H1 (cell line): ENCODE measurements around the gene CYP2B6. TPM values are rescaled to one million over a fixed set of nuclear protein-coding genes. Genes with fewer than 3 reads are reported as not detected.
A peak's percentile ranks its signal among the peaks of the same experiment; 100 is the strongest.

Experiments
- CTCF ChIA-PET: fragments of 300-600 bp; sonication (Branson Sonifier 250); formaldehyde crosslinking; loops from one replicate; lab custom pipeline; 2021; ENCODE audit not compliant: partially characterized antibody; lab: Charles Lee
- POLR2A ChIA-PET: fragments of 300-600 bp; sonication (Branson Sonifier 250); formaldehyde crosslinking; loops from one replicate; lab custom pipeline; 2021; ENCODE audit warnings: inconsistent platforms; ENCODE audit not compliant: partially characterized antibody; lab: Charles Lee
- DNase-seq, 2 experiments: peaks; one replicate each; pipeline versions ENCODE4 v3.0.0 to v3.0.0-alpha.2; 2010 to 2022; ENCODE audit warnings: low spot score in 2 of 2, low read depth in 1 of 2, mixed read lengths in 1 of 2
- FAIRE-seq: peaks from 2 replicates; lab custom pipeline; 2011; peaks lifted over from hg19 to GRCh38; lab: Jason Lieb, UNC
- H2AFZ ChIP-seq: 2 replicates; pipeline ENCODE4 v1.8.1; 2012; ENCODE audit warnings: low read length, inconsistent platforms
- H2AK5ac ChIP-seq: 2 replicates; pipeline ENCODE4 v1.6.1; 2013; ENCODE audit warnings: low read depth, low read length
- H2BK120ac ChIP-seq: replicated peaks from 2 replicates; pipeline ENCODE3; 2013; ENCODE audit warnings: low read depth, low read length, inconsistent platforms
- H2BK12ac ChIP-seq: 2 replicates; pipeline ENCODE4 v1.6.1; 2013; ENCODE audit warnings: low read depth, low read length
- H2BK15ac ChIP-seq: 2 replicates; pipeline ENCODE4 v1.6.1; 2013; ENCODE audit warnings: low read length
- H2BK20ac ChIP-seq: 2 replicates; pipeline ENCODE4 v1.6.1; 2013; ENCODE audit warnings: low read length
- H2BK5ac ChIP-seq: 2 replicates; pipeline ENCODE4 v1.6.1; 2013; ENCODE audit warnings: low read depth, low read length
- H3K14ac ChIP-seq: 2 replicates; pipeline ENCODE4 v1.6.1; 2013; ENCODE audit warnings: inconsistent platforms; ENCODE audit not compliant: insufficient read length
- H3K18ac ChIP-seq: 2 replicates; pipeline ENCODE4 v1.6.1; 2013; ENCODE audit warnings: low read length; ENCODE audit errors: extremely low read depth
- H3K23ac ChIP-seq: 2 replicates; pipeline ENCODE4 v1.6.1; 2013; ENCODE audit warnings: inconsistent platforms; ENCODE audit not compliant: insufficient read length
- H3K23me2 ChIP-seq: 2 replicates; pipeline ENCODE4 v1.6.1; 2013; ENCODE audit warnings: low read depth, low read length
- H3K27ac ChIP-seq: 2 replicates; pipeline ENCODE4 v1.6.1; 2011; ENCODE audit warnings: low read depth, low read length, inconsistent platforms
- H3K27me3 ChIP-seq, 4 experiments: replicated peaks in 1 of 4; 1 replicate in 1 of 4; 2 replicates in 3 of 4; pipeline versions ENCODE4 v1.6.1 to v1.8.1; 2011 to 2013; ENCODE audit warnings: low read length in 3 of 4, mild to moderate bottlenecking in 3 of 4, inconsistent platforms in 2 of 4, mixed read lengths in 2 of 4, moderate library complexity in 1 of 4; ENCODE audit not compliant: control insufficient read depth in 3 of 4, insufficient read depth in 3 of 4; ENCODE audit errors: extremely low read depth in 1 of 4
- H3K36me3 ChIP-seq, 4 experiments: 2 replicates each; pipeline versions ENCODE4 v1.6.1 to v1.8.1; 2011 to 2013; ENCODE audit warnings: mild to moderate bottlenecking in 4 of 4, low read length in 3 of 4, moderate library complexity in 2 of 4, control low read depth in 1 of 4, inconsistent platforms in 1 of 4; ENCODE audit not compliant: insufficient read depth in 4 of 4, control insufficient read depth in 2 of 4
- H3K4ac ChIP-seq: replicated peaks from 2 replicates; pipeline ENCODE3; 2013; ENCODE audit warnings: low read length, low read depth, mixed read lengths, inconsistent platforms; ENCODE audit not compliant: insufficient read length
- H3K4me1 ChIP-seq, 4 experiments: replicated peaks in 1 of 4; 1 replicate in 1 of 4; 2 replicates in 3 of 4; pipeline versions ENCODE4 v1.6.1 to v1.8.1; 2011 to 2013; ENCODE audit warnings: low read length in 3 of 4, inconsistent platforms in 2 of 4, mixed read lengths in 1 of 4; ENCODE audit not compliant: insufficient read depth in 4 of 4, control insufficient read depth in 3 of 4
- H3K4me2 ChIP-seq, 2 experiments: 2 replicates each; pipeline versions ENCODE4 v1.6.1 to v1.8.1; 2011 to 2013; ENCODE audit warnings: low read depth in 2 of 2, low read length in 2 of 2, control low read depth in 1 of 2, inconsistent platforms in 1 of 2, mild to moderate bottlenecking in 1 of 2; ENCODE audit not compliant: insufficient read depth in 1 of 2
- H3K4me3 ChIP-seq, 4 experiments: fragments of 200-600, 300-600 bp in 1 of 4; sonication (generic), shearing (Covaris generic), sonication (Bioruptor Twin) in 1 of 4; 2 replicates each; pipeline versions ENCODE4 v1.5.1 to v1.8.1; 2011 to 2016; ENCODE audit warnings: low read length in 4 of 4, low read depth in 3 of 4, control low read depth in 2 of 4, inconsistent platforms in 2 of 4, mild to moderate bottlenecking in 2 of 4, mixed read lengths in 1 of 4, moderate library complexity in 1 of 4; ENCODE audit not compliant: insufficient read depth in 2 of 4; ENCODE audit errors: extremely low read depth in 1 of 4
- H3K56ac ChIP-seq: replicated peaks from 2 replicates; pipeline ENCODE3; 2013; ENCODE audit warnings: low read depth, mild to moderate bottlenecking, mixed read lengths, low read length, inconsistent platforms; ENCODE audit not compliant: insufficient read length
- H3K79me1 ChIP-seq: 2 replicates; pipeline ENCODE4 v1.6.1; 2013; ENCODE audit warnings: low read depth, low read length, control low read depth
- H3K79me2 ChIP-seq, 2 experiments: 2 replicates each; pipeline versions ENCODE4 v1.6.1 to v1.8.1; 2012 to 2013; ENCODE audit warnings: low read length in 2 of 2, mild to moderate bottlenecking in 2 of 2, inconsistent platforms in 1 of 2; ENCODE audit not compliant: insufficient read depth in 2 of 2, control insufficient read depth in 1 of 2
- H3K9ac ChIP-seq, 4 experiments: replicated peaks in 1 of 4; 1 replicate in 1 of 4; 2 replicates in 3 of 4; pipeline versions ENCODE4 v1.6.1 to v1.8.1; 2011 to 2013; ENCODE audit warnings: low read depth in 3 of 4, low read length in 3 of 4, control low read depth in 2 of 4, mild to moderate bottlenecking in 2 of 4, moderate library complexity in 2 of 4, inconsistent platforms in 1 of 4; ENCODE audit errors: extremely low read depth in 1 of 4
- H3K9me3 ChIP-seq, 2 experiments: 2 replicates each; pipeline versions ENCODE4 v1.6.1 to v1.8.1; 2012 to 2013; ENCODE audit warnings: mild to moderate bottlenecking in 2 of 2, moderate library complexity in 2 of 2, control low read depth in 1 of 2, inconsistent platforms in 1 of 2, low read depth in 1 of 2, low read length in 1 of 2, mixed read lengths in 1 of 2; ENCODE audit not compliant: insufficient read depth in 2 of 2
- H4K20me1 ChIP-seq, 2 experiments: replicated peaks in 1 of 2; 2 replicates each; pipeline versions ENCODE3 to v1.8.1; 2011 to 2013; ENCODE audit warnings: inconsistent platforms in 2 of 2, low read length in 2 of 2, mild to moderate bottlenecking in 1 of 2; ENCODE audit not compliant: insufficient read depth in 2 of 2, control insufficient read depth in 1 of 2
- H4K5ac ChIP-seq: 2 replicates; pipeline ENCODE4 v1.6.1; 2013; ENCODE audit warnings: low read length, low read depth, mixed read lengths, inconsistent platforms; ENCODE audit not compliant: insufficient read length
- H4K8ac ChIP-seq: 2 replicates; pipeline ENCODE4 v1.8.0; 2013; ENCODE audit warnings: mild to moderate bottlenecking, moderate library complexity, low read length, inconsistent platforms; ENCODE audit not compliant: insufficient read depth; ENCODE audit errors: extremely low read depth
- H4K91ac ChIP-seq: replicated peaks from 2 replicates; pipeline ENCODE3; 2013; ENCODE audit warnings: low read length, mixed read lengths, inconsistent platforms; ENCODE audit not compliant: insufficient read length
- JUND ChIP-seq: IDR thresholded peaks from 2 replicates; pipeline ENCODE4 v1.6.1; 2011; ENCODE audit warnings: mild to moderate bottlenecking, improper control_type of control experiment, low read length
- NRF1 ChIP-seq: IDR thresholded peaks from 2 replicates; pipeline ENCODE4 v1.6.1; 2011; ENCODE audit warnings: mild to moderate bottlenecking, low read depth, low read length, improper control_type of control experiment
- RXRA ChIP-seq: IDR thresholded peaks from 2 replicates; pipeline ENCODE4 v1.6.1; 2011; ENCODE audit warnings: low read depth, mild to moderate bottlenecking, low read length, moderate library complexity; ENCODE audit not compliant: insufficient read depth
- SAP30 ChIP-seq: fragments of 300-600 bp; sonication (generic); IDR thresholded peaks from 2 replicates; pipeline ENCODE4 v1.7.1; 2012; ENCODE audit warnings: low read length, moderate library complexity, mild to moderate bottlenecking, inconsistent platforms; ENCODE audit not compliant: insufficient read depth, insufficient replicate concordance
- SIN3A ChIP-seq, 2 experiments: IDR thresholded peaks in 1 of 2; conservative IDR thresholded peaks in 1 of 2; 2 replicates each; pipeline ENCODE4 v1.6.1; 2011 to 2012; ENCODE audit warnings: low read length in 2 of 2, improper control_type of control experiment in 1 of 2, low read depth in 1 of 2, mild to moderate bottlenecking in 1 of 2
- WGBS, 2 experiments: shearing (Covaris generic) in 1 of 2; methylation state at CpG; one replicate each; pipeline versions ENCODE4 v1.1.6 to v1.1.7; 2013 to 2015; ENCODE audit warnings: low lambda C conversion rate in 2 of 2, mixed read lengths in 2 of 2, inconsistent platforms in 1 of 2, low coverage in 1 of 2, missing lambda C conversion rate in 1 of 2; ENCODE audit not compliant: insufficient replicate concordance in 2 of 2, insufficient coverage in 1 of 2, insufficient read length in 1 of 2; ENCODE audit errors: extremely low coverage in 1 of 2, missing lambda C conversion rate in 1 of 2; 5-methylcytosine and 5-hydroxymethylcytosine counted together
- polyA plus RNA-seq, 7 experiments: library from polyadenylated mRNA; depleted of rRNA in 3 of 7; stranded (reverse) in 5 of 7; unstranded in 2 of 7; fragments of >200 nt in 5 of 7; fragments of 200-250 nt in 2 of 7; gene quantifications; 1 replicate in 5 of 7; 2 replicates in 1 of 7; 4 replicates in 1 of 7; pipeline versions ENCODE4 v1.2.1 to v1.2.3, GENCODE V29; 2011 to 2013; ENCODE audit warnings: missing spikeins in 2 of 7, mixed read lengths in 2 of 7
- total RNA-seq: library from RNA; stranded (reverse); fragmentation: NEBNext Ultra II Directional; extraction: Animal tissue kit (Norgen Biotek cat#: 25700); gene quantifications from 2 replicates; pipeline ENCODE4 v1.2.1, GENCODE V29; 2021
- TF ChIP-seq, protein P1 (sequence below): IDR thresholded peaks from 2 replicates; pipeline ENCODE4 v1.6.1; 2012; ENCODE audit warnings: inconsistent platforms

The CYP2B6 gene
- total and polyA plus RNA-seq, 2 of the 8 experiments (the other 6 are each of a cell fraction or from before 2014, with no cell fraction given) = 2.8 to 5.4 TPM

DNA sequence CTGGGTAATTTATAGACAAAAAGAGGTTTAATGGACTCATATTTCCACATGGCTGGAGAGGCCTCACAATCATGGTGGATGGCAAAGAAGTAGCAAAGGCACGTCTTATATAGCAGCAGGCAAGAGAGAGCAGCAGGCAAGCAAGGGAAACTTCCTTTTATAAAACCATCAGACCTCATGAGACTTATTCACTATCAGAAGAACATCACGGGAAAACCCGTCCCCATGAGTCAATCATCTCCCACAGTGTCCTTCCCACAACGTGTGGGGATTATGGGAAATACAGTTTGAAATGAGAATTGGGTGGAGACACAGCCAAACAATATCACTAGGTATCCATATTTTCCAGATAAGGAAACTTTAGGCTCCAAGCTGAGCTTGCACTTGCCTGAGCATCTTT, 9.5 kb upstream of the CYP2B6 start:
- Histone ChIP-seq H2AFZ (no peak overlapping the region), H3K23me2 (no peaks in the 10 kb centered on the region; the same call in 1 of the 2 replicates), H3K79me2 (no peaks in the 10 kb centered on the region), H2BK12ac (peak overlapping the region; percentile 41; the same call in 1 of the 2 replicates), H3K56ac (no peak overlapping the region), H3K9me3 (peaks cover 0 to 5% of the 10 kb centered on the region in 2 experiments; a peak in 2 of 4 replicates), H3K4ac (peak overlapping the region; percentile 79), H3K14ac (no peak overlapping the region), H3K4me2 (peak overlapping the region; percentile 56; a peak in 2 of 4 replicates), H3K23ac (no peak overlapping the region), H3K4me1 (peaks cover 16 to 35% (median 23%) of the 10 kb centered on the region in 4 experiments), H2BK120ac (peak overlapping the region; percentile 4), H4K20me1 (no peaks in the 10 kb centered on the region), H3K79me1 (no peaks in the 10 kb centered on the region), H2BK5ac (peak overlapping the region; percentile 60; the same call in 1 of the 2 replicates), H3K18ac (peak overlapping the region; percentile 4; the same call in 1 of the 2 replicates), H4K5ac (no peak overlapping the region), H3K4me3 (peak overlapping the region in 1 of 4 experiments; percentile 17; a peak in 1 of 8 replicates), H4K91ac (peak overlapping the region; percentile 83), H3K27me3 (peaks cover 0 to 7% (median 0%) of the 10 kb centered on the region in 4 experiments; a peak in 2 of 7 replicates), H2BK15ac (no peak overlapping the region), H2AK5ac (no peak overlapping the region), H3K9ac (no peak overlapping the region; a peak in 1 of 7 replicates), H4K8ac (no peak overlapping the region), H3K27ac (no peak overlapping the region), H3K36me3 (no peaks in the 10 kb centered on the region), H2BK20ac (peak overlapping the region; percentile 15; the same call in 1 of the 2 replicates)
- ChIA-PET POLR2A (interaction anchor here (1.2 kb wide), 1 partner anchor 208 kb away, joined by 3 read pairs; no protein-coding TSS in a partner anchor), CTCF (interaction anchor here (1.8 kb wide), 1 partner anchor 49 kb away, joined by 6 read pairs; no protein-coding TSS in a partner anchor)
- FAIRE-seq = no peak
- 57% methylated on average over 4 of the region's 4 CpGs; no CpG with 5 or more reads in 1 of the 2 experiments for WGBS, 2 experiments
- TF ChIP-seq JUND = no peak
- TF ChIP-seq SIN3A (conservative IDR thresholded peaks at IDR 0.05 in 1 of 2, IDR thresholded peaks at IDR 0.05 in 1 of 2; ENCODE audit: low read depth in 1 of 2, low read length in 2 of 2) = no peak
- TF ChIP-seq RXRA = no peak
- TF ChIP-seq NRF1 = no peak
- TF ChIP-seq, protein P1, sequence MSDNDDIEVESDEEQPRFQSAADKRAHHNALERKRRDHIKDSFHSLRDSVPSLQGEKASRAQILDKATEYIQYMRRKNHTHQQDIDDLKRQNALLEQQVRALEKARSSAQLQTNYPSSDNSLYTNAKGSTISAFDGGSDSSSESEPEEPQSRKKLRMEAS = no peak
- no peak for TF ChIP-seq SAP30
- no peak for DNase-seq
